LNCAP (cell line): ENCODE results near the gene HOXD12.

Source experiments
- TF ChIP-seq, protein P1 (sequence below): fragments of 450-650 bp; IDR thresholded peaks from 2 replicates; pipeline ENCODE4 v1.5.1; 2017; ENCODE audit warnings: mild to moderate bottlenecking

HOXD12 gene

DNA sequence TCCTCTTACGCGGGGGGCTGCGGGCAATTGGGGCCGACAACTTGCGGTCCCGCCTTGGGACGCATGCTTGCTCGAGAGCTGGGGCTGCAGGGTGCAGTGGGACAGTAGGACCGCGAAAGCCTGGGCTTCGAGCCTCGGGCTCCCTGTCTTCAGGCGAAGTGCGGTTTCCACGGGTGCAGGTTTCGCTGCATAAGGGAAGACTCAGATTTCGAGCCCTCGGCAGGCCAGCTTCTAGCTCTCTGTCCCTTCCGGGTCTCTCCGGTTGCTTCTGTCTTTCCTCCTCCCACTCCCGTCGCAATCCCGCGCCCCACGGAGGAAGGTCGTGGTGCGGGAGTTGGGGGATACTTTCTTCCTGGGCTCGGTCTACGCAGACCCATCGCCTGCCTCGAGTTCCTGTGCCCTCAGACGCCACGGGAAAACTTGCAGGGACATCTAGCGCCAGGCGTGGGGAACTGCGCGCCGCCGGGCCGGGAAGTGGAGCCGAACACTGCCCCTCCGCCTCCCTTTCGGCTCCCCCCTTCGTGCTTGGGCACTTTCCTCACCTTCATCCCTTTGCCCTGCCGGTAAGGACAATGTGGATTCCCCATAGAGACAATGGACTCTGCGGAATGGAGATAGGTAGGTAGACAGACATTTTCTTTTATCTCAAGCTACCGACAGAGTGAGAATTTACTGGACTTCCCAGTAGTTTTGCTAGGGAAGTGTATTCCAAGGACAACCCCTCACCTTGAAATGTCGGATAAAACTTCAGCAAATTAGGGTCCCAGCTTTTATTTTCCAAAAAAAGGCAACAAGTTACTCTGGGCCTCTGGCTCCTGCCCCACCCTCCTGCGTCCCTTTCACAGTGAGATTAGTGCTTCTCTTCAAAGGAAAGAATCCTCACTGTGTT is 11.3 kb upstream of the HOXD12 start:
- TF ChIP-seq, protein P1, sequence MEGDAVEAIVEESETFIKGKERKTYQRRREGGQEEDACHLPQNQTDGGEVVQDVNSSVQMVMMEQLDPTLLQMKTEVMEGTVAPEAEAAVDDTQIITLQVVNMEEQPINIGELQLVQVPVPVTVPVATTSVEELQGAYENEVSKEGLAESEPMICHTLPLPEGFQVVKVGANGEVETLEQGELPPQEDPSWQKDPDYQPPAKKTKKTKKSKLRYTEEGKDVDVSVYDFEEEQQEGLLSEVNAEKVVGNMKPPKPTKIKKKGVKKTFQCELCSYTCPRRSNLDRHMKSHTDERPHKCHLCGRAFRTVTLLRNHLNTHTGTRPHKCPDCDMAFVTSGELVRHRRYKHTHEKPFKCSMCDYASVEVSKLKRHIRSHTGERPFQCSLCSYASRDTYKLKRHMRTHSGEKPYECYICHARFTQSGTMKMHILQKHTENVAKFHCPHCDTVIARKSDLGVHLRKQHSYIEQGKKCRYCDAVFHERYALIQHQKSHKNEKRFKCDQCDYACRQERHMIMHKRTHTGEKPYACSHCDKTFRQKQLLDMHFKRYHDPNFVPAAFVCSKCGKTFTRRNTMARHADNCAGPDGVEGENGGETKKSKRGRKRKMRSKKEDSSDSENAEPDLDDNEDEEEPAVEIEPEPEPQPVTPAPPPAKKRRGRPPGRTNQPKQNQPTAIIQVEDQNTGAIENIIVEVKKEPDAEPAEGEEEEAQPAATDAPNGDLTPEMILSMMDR, result peak; percentile 84

DNA sequence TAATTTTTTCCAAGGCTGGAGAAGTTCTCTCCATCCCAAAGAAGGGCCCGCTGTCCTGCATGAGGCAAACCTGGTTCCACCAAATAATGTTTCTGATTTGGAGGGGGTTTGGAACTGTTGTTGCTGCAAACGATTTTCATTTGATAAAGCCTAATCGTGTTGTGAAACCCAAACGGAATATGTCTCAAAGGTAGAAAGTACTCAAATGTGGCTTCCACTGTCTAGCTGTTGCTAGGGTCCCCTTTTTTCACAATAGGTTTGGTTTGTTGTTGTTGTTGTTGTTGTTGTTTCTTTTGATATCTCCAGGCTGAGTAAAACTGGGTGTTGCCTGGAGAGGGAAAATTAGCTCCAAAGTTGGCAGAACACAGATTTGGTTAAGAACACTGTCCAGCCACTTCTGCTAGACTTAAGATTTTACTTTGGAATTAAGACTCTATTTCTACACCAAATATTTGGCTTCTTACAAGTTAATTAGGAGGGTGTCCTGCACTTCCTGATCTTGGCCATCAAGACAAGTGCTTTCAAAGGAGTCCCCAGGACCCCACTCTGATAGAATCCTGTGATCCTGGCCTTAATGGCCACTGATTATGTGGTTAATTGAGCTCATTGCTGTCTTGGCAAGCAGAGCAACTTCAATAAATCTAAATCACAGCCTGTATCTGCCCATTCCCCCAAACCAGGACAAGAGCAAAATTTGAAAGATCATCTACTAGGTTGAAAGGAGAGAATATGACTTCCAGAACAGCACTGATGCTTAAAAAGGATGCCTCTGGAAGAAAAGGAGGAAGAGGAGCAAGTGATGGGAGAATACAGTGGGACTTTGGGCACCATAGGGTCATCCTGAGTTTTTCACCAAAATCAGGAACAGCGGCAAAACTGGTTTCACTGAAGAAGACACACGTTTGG is 10.4 kb upstream of the HOXD12 start:
- TF ChIP-seq, protein P1, result no peak

DNA sequence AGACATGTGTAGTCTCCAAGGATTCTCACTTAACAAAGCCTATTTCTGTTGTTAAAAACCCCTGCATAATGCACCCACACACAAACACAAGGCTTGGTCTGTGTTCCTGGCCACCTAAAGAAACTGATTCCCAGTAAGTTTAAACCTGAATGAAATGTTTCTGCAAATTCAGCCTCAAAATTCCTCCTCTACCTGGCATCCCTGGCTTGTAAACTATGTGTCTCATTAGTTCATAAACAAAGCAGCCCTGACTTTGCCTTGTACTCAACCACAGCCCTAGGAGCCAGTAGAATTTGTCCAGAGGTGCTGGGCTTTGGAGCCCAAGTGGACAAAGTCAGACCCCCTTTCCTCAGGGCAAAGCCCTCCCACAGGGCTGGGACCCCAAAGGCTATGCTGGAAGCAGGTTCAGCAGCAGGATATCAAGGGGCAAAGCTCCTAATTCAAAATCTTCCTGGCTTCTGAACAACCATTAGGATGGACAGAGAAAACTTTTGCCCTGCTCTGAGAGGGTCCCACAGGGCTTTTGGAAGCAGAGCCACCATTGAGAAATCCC is 9.7 kb upstream of the HOXD12 start:
- TF ChIP-seq, protein P1, result no peak

DNA sequence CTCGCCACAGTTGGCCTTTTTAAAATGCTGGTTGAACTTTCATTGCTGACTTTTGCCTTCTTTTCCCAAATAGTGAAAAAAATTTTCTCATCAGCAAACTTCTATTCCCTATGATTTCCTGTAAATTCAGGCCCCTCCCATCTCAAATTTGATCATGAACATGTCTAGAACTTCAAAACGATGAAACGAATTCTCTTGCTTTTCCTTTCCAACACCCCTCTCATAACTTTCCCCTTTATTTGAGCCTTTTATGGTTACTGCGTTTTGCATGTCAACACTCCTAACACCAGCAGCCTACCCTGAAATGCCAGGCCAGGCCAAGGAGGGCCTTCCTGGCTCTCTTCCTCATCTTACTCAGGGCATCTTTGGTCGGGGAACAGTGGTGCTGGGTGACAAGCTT is 8.7 kb upstream of the HOXD12 start:
- TF ChIP-seq, protein P1, result no peak

DNA sequence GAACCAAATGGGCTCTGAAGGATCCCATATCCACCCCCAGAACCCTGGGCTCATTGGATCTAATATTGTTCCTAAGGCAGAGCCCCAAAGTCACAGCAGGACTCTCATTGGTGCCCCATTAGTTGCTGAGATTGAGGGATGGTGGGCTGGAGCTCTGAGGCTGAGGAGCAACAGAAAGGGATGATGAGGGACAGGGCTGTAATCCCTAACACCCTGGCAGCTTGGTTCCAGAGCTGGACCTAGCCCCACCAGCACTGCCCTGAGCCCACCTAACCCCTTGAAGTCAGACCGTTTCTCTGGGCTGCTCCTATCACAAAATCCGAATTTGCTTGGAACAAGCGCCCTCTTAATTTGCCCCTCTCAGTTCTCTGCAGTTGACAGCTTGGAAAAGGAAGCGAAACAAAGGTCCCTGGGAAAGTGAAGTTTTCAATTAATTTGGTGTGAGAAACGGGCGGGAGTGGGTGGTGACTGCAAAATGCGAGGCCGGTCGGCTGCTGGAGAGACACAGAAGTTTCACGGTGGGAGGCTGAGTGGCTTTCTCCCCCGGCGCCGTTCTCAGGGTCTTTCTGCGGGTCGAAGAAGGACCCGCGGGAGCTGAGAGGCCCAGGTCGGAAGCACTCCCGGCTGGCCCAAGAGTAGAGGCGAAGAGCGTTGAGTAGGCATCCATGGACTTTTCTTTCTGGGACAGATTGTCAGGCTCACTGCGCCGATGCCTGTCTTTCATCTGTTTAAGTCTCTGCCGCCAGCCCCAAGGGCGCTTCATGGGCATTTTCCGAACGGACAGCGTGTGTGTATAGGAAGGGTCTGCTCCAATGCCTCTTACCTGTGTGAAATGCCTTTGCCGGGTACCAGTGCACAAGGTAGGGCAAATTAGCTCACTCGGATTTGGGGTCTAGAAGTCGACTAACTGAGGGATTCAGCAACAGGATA is 8.0 kb upstream of the HOXD12 start:
- TF ChIP-seq, protein P1, result no peak

DNA sequence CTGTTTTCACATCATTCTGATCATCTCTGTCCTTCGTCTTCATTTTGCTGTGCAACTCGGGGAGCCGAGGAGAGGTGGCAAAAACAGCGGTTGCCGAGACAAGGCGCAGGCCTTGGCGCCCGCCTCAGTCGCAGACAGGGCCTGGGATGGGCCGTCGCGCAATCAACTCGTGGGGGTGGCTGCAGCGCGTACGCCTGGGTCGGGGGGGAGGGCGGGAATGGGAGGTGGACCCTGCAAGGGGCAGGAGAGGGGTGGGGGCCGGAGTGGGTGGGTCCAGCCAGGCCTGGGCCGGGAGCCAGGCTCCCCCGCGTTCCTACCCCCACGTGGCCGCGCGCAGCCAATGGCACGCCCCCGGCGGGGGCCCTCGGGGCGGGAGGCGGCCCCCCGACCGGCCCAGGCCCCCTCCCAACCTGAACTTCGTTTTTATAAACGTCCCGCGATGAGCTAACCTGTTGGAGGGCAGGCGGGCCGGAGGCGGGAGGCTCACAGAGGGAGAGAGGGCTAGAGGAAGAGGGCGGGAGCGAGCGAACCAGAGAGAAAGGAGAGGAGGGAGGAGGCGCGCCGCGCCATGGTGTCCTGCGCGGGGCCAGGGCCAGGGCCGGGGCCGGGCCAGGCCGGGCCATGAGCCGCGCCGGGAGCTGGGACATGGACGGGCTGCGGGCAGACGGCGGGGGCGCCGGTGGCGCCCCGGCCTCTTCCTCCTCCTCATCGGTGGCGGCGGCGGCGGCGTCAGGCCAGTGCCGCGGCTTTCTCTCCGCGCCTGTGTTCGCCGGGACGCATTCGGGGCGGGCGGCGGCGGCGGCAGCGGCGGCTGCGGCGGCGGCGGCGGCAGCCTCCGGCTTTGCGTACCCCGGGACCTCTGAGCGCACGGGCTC is 7.1 kb upstream of the HOXD12 start, which contains the start of gene HOXD13:
TSS of gene HOXD13 (plus strand) at position 452 of the 875 bp plus-strand sequence. CDS start at position 622, 170 bp downstream.
- TF ChIP-seq, protein P1, result no peak
